HCT116 (cell line): ENCODE measurements around the gene MTA3.
A peak's percentile ranks its signal among the peaks of the same experiment; 100 is the strongest.

Experiments used
- CEBPB ChIP-seq: IDR thresholded peaks from 2 replicates; pipeline ENCODE4 v1.6.1; 2012; ENCODE audit warnings: low read depth
- CTCF ChIP-seq, 3 experiments: fragments of 200-600 bp in 1 of 3; sonication (generic) in 1 of 3; IDR thresholded peaks in 2 of 3; conservative IDR thresholded peaks in 1 of 3; 2 replicates each; pipeline ENCODE4 v1.5.1; 2012 to 2017; ENCODE audit warnings: low read depth in 2 of 3, low read length in 2 of 3, antibody characterized with exemption in 1 of 3, borderline replicate concordance in 1 of 3, control low read depth in 1 of 3, mild to moderate bottlenecking in 1 of 3, mixed read lengths in 1 of 3, mixed run types in 1 of 3, moderate library complexity in 1 of 3; ENCODE audit not compliant: insufficient read depth in 1 of 3
- EGR1 ChIP-seq: IDR thresholded peaks from 2 replicates; pipeline ENCODE4 v1.6.1; 2012; ENCODE audit warnings: low read depth
- EZH2 ChIP-seq: fragments of 200-600 bp; sonication (generic); IDR thresholded peaks from 2 replicates; pipeline ENCODE4 v1.6.1; 2017; ENCODE audit warnings: antibody characterized with exemption, mixed run types
- EZH2phosphoT487 ChIP-seq: fragments of 200-600 bp; IDR thresholded peaks from 2 replicates; pipeline ENCODE4 v1.6.1; 2018; ENCODE audit warnings: antibody characterized with exemption, borderline replicate concordance
- POLR2A ChIP-seq: IDR thresholded peaks from 2 replicates; pipeline ENCODE4 v1.7.0; 2011; ENCODE audit warnings: borderline replicate concordance; ENCODE audit not compliant: insufficient read depth, insufficient read length; ENCODE audit errors: extremely low read depth
- POLR2AphosphoS5 ChIP-seq: IDR thresholded peaks from 2 replicates; pipeline ENCODE4 v1.6.1; 2011; ENCODE audit warnings: mild to moderate bottlenecking, low read depth, low read length, moderate library complexity
- RAD21 ChIP-seq: IDR thresholded peaks from 2 replicates; pipeline ENCODE4 v1.6.1; 2012; ENCODE audit warnings: low read depth, mild to moderate bottlenecking
- REST ChIP-seq: IDR thresholded peaks from 2 replicates; pipeline ENCODE4 v1.6.1; 2012; ENCODE audit warnings: low read depth
- SIN3A ChIP-seq: IDR thresholded peaks from 2 replicates; pipeline ENCODE4 v1.6.1; 2012; ENCODE audit warnings: low read depth
- SP1 ChIP-seq: IDR thresholded peaks from 2 replicates; pipeline ENCODE4 v1.6.1; 2012; ENCODE audit warnings: low read depth
- TCF7L2 ChIP-seq: IDR thresholded peaks from 2 replicates; pipeline ENCODE4 v1.7.0; 2011; ENCODE audit warnings: borderline replicate concordance, inconsistent platforms; ENCODE audit not compliant: insufficient read depth, insufficient read length; ENCODE audit errors: extremely low read depth
- YY1 ChIP-seq: IDR thresholded peaks from 2 replicates; pipeline ENCODE4 v1.6.1; 2011; ENCODE audit warnings: low read length, low read depth, moderate library complexity, mild to moderate bottlenecking; ENCODE audit not compliant: insufficient replicate concordance; ENCODE audit errors: extremely low read depth
- TF ChIP-seq, protein P1 (sequence below): IDR thresholded peaks from 2 replicates; pipeline ENCODE4 v1.6.1; 2012

DNA sequence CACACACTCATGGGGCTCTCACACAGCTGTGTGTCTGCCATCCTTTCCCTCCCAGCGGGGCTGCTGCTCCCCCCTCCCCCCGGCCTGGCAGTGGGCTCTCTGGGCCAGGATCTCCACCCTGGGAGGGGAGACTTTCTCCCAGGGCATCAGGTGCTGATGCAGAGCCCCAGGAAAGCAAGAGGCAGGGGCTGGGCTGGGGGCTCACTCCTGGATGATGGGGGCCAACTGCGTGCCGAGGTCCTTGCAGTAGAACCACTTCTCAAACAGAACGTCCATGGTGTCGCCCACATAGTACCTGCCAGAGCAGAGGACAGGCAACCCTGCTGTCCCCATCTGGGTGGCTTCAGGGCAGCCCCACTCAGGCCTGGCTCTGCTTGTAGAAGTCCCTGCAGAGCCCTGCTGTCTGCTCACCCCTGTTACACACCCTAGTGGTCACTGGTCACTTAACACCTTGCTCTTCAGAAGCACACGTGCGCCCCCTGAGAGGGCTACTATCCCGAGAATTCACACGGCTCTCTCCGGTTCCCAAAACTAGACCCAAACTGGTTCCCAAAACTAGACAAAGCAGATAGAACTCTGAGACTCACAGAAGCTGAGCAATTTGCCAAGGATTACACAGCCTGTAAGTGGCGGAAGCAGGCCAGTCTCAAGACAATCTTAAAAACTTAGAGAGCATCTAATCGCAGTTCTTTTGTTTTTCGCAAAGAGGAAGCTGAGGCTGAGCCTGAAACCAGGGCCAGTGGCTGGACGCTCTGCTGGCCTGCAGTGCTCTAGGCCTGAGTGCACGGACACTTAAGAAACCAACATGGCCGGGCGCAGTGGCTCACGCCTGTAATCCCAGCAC lies 202.1 kb downstream of the MTA3 start:
- TF ChIP-seq EZH2: no peak
- peak; percentile 63 to 98 (median 73) for TF ChIP-seq CTCF (IDR thresholded peaks at IDR 0.05 in 2 of 3, conservative IDR thresholded peaks at IDR 0.05 in 1 of 3; ENCODE audit: borderline replicate concordance in 1 of 3, insufficient read depth in 1 of 3, low read depth in 2 of 3, low read length in 2 of 3)
- no peak for TF ChIP-seq YY1
- TF ChIP-seq POLR2A: no peak
- TF ChIP-seq CEBPB: no peak
- TF ChIP-seq REST: no peak
- no peak for TF ChIP-seq EGR1
- TF ChIP-seq EZH2phosphoT487: no peak
- TF ChIP-seq, protein P1, sequence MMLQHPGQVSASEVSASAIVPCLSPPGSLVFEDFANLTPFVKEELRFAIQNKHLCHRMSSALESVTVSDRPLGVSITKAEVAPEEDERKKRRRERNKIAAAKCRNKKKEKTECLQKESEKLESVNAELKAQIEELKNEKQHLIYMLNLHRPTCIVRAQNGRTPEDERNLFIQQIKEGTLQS: no peak
- TF ChIP-seq TCF7L2: no peak
- peak; percentile 76 for TF ChIP-seq RAD21
- TF ChIP-seq POLR2AphosphoS5: no peak
- no peak for TF ChIP-seq SIN3A
- TF ChIP-seq SP1: no peak
